Measurements from ENCODE around the gene PFN4. TPM values are rescaled to one million over a fixed set of nuclear protein-coding genes. Genes with fewer than 3 reads are reported as not detected.

PFN4 gene
- total RNA-seq, 1 donor = 0.45 TPM

DNA sequence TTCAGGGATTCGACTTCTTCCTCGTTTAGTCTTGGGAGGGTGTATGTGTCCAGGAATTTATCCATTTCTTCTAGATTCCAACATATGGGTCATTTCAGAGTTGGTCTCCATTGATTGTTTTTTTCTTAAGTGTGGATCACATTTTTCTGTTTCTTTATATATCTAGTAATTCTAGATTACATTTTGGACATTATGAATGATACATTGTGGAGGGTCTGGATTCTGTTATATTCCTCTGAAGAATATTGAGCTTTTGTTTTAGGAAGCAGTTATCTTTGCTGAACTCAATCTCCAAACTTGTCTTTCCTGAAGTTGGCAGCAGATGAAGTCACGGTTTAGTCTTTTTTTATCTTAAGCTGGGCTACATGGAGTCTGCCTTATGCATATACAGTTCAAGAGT, 9.4 kb upstream of the PFN4 start:
- no peak overlapping the region for H3K4me3 ChIP-seq (ENCODE audit: low read depth, low read length)
- TF ChIP-seq, protein P1, sequence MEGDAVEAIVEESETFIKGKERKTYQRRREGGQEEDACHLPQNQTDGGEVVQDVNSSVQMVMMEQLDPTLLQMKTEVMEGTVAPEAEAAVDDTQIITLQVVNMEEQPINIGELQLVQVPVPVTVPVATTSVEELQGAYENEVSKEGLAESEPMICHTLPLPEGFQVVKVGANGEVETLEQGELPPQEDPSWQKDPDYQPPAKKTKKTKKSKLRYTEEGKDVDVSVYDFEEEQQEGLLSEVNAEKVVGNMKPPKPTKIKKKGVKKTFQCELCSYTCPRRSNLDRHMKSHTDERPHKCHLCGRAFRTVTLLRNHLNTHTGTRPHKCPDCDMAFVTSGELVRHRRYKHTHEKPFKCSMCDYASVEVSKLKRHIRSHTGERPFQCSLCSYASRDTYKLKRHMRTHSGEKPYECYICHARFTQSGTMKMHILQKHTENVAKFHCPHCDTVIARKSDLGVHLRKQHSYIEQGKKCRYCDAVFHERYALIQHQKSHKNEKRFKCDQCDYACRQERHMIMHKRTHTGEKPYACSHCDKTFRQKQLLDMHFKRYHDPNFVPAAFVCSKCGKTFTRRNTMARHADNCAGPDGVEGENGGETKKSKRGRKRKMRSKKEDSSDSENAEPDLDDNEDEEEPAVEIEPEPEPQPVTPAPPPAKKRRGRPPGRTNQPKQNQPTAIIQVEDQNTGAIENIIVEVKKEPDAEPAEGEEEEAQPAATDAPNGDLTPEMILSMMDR (IDR thresholded peaks at IDR 0.05; ENCODE audit: insufficient read depth, low read length) = no peak
- DNase-seq (ENCODE audit: low read depth) = no peak

DNA sequence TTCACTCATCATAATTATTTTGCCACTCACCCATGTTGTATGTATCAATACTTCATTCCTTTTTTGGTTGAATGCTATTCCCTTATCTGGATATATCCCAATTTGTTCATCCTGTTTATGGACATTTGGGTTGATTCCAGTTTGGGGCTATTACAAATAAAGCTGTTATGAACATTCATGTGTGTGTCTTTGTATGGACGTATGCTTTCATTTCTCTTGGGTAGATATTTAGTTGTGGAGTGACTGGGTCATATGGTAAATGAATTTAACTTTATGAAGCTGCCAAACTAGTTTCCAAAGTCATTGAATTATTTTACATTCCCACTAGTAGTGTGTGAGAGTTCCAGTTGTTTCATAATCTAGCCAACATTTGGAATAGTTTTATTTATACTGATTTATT, 2.8 kb upstream of the PFN4 start:
- DNase-seq (ENCODE audit: low read depth) = no peak
- TF ChIP-seq, protein P1 (IDR thresholded peaks at IDR 0.05; ENCODE audit: insufficient read depth, low read length) = no peak
- no peak overlapping the region for H3K4me3 ChIP-seq (ENCODE audit: low read depth, low read length)

DNA sequence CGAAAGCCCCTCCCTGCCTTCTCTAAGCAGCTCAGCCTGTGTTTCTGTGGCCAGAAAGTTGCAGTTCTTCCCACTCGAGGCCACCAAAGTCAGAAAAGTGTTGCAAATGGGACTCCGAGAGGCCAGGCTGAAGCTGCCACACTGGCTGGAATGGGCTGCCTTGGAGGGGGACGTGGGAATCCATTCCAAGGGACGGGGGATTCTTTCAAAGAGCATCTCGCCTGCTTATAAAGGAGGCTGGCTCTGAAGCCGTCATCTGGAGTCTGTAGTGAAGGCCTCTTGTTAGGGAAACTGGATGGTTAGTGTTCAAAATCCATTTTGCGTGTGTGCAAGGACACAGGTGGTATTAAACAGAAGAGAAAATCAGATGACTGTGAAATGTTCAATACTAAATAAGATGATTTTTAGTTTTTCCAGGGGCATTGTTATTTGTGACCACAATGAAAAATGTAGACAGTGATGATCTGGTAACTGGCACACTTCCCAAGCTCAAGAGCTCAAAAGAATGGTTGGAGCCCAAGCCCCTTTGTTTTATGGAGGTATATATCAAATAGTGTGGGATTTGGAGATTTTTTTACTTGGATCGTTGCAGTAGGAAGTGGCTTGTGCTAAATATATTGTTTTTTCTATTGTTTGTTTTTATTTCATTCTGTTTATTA, 917 bp upstream of the PFN4 start:
- peak; percentile 49 for DNase-seq (ENCODE audit: low read depth)
- peak overlapping the region; percentile 83 for H3K4me3 ChIP-seq (ENCODE audit: low read depth, low read length)

DNA sequence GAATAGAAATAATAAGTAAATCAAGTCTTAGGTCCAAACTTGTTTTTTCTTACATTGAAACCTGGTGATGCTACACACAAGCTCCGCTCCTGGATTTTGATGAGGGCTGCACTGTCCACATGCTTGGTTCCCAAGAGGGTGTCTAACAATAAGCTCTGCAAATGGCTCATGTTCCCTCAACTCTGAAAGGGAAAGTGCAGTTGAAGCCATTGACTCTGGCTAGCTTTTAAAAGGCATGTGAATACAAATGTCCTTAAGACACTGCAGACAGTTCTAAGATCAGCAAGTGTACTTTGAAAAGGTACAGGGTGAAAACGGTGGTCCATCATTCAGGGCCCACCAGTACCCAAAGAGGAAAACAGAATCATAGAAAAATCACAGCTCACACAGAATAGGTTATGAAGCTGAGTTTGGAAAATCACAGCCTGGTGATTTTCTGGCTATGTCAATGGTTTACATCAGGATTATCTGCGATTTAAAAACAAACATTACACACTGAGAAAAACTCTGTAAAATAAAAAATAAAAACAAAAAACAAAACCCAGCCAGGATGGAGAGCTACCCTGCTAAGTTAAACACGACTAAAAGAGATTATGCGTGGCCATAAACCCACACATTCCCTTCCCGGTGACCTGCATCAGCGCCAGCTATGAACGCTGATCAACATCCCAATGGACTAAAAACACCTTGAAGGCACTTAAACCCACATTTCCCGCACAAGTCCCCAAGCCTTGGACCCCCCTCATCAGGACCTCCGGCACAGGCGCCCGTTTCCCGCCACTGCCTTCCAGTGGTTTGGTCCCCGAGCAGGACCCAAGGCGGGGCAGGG, 554 bp downstream of the PFN4 start:
- peak; percentile 18 for DNase-seq (ENCODE audit: low read depth)

More for the DNA sequence above, 917 bp upstream of the PFN4 start:
- TF ChIP-seq, protein P1 (IDR thresholded peaks at IDR 0.05; ENCODE audit: insufficient read depth, low read length) = no peak

DNA sequence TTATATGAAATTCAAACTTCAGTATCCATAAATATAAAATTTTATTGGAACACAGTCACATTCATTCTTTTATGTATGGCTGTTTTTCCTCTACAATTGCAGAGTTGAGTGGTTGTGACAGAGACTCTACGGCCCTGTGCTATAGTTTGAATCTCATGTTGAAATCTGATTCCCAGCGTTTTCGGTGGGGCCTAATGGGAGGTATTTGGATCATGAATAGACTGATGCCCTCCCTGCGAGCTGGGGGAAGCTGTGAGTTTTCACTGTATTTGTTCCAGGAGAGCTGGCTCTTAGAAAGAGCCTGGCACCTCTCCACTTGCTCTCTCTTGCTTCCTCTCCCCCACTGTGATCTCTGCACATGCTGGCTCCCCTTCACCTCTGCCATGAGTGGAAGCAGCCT, 1.7 kb downstream of the PFN4 start:
- peak; percentile 50 for DNase-seq (ENCODE audit: low read depth)
- TF ChIP-seq, protein P1 (IDR thresholded peaks at IDR 0.05; ENCODE audit: insufficient read depth, low read length) = no peak
- H3K4me3 ChIP-seq (ENCODE audit: low read depth, low read length) = no peak overlapping the region

More for the DNA sequence above, 554 bp downstream of the PFN4 start:
- TF ChIP-seq, protein P1 (IDR thresholded peaks at IDR 0.05; ENCODE audit: insufficient read depth, low read length) = no peak
- peak overlapping the region; percentile 83 for H3K4me3 ChIP-seq (ENCODE audit: low read depth, low read length)

DNA sequence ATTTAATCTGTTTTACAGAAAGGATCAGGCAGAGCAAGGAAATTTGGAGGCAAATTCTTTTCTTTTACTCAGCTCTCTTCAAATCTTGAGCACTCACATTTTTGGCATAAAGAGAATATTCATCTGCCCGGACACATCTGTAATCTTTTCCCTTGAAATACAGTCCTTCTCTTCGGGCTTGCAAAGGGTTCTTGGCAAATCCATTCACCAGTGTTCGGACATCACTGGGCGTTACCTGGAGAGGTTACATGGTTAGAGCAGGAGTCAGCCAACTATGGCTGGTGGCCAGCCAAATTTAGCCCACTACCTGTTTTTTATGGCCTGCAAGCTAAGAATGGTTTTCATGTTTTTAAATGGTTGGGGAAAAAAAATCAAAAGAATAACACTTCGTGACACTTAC, 2.1 kb downstream of the PFN4 start:
- TF ChIP-seq, protein P1 (IDR thresholded peaks at IDR 0.05; ENCODE audit: insufficient read depth, low read length) = no peak
- H3K4me3 ChIP-seq (ENCODE audit: low read depth, low read length) = no peak overlapping the region
- DNase-seq (ENCODE audit: low read depth) = peak; percentile 61
